Stomach smooth muscle (tissue), 2 donors: ENCODE measurements around the gene ENOX1.

Experiments
- H3K27ac ChIP-seq: one replicate; pipeline ENCODE4 v1.7.0; 2013; ENCODE audit warnings: mild to moderate bottlenecking, low read length, inconsistent platforms
- H3K27me3 ChIP-seq, 2 donors: one replicate each; pipeline ENCODE4 v1.7.0; 2013; ENCODE audit warnings: low read length in 2 of 2; ENCODE audit not compliant: insufficient read depth in 2 of 2, control insufficient read depth in 1 of 2
- H3K36me3 ChIP-seq, 2 donors: one replicate each; pipeline ENCODE4 v1.7.0; 2013; ENCODE audit warnings: low read length in 2 of 2; ENCODE audit not compliant: control insufficient read depth in 2 of 2, insufficient read depth in 2 of 2
- H3K4me1 ChIP-seq: one replicate; pipeline ENCODE4 v1.7.0; 2013; ENCODE audit warnings: low read length; ENCODE audit not compliant: control insufficient read depth, insufficient read depth
- H3K4me3 ChIP-seq, 2 donors: one replicate each; pipeline ENCODE4 v1.7.0; 2013; ENCODE audit warnings: low read length in 2 of 2
- H3K9ac ChIP-seq, 2 donors: one replicate each; pipeline ENCODE4 v1.7.0; 2013; ENCODE audit warnings: low read length in 2 of 2, mild to moderate bottlenecking in 1 of 2
- H3K9me3 ChIP-seq, 2 donors: one replicate each; pipeline ENCODE4 v1.7.0; 2013; ENCODE audit warnings: low read length in 2 of 2; ENCODE audit not compliant: control insufficient read depth in 2 of 2
- donor health status: healthy.
- donor health status: Pancreatic carcinoma.

The ENOX1 gene

GRCh38 chr13:43785650-43786471, 911 bp downstream of the ENOX1 start:
- H3K36me3 ChIP-seq: no peaks in the 10 kb centered on the region
- H3K4me3 ChIP-seq: peak overlapping the region; percentile 81 to 88
- H3K27me3 ChIP-seq: no peaks in the 10 kb centered on the region
- peak overlapping the region; percentile 61 to 62 for H3K9ac ChIP-seq
- peak overlapping the region; percentile 70 for H3K27ac ChIP-seq
- peaks cover 9% of the 10 kb centered on the region for H3K4me1 ChIP-seq
- H3K9me3 ChIP-seq: no peaks in the 10 kb centered on the region

- Histone ChIP-seq H3K4me1 (peaks cover 9% of the 10 kb centered on the region), H3K4me3 (peak overlapping the region; percentile 81 to 88), H3K27me3 (no peaks in the 10 kb centered on the region), H3K9ac (peak overlapping the region; percentile 2 to 61), H3K36me3 (no peaks in the 10 kb centered on the region), H3K9me3 (no peaks in the 10 kb centered on the region), H3K27ac (peak overlapping the region; percentile 70)
Observed at GRCh38 chr13:43785261-43785649, 1.5 kb downstream of the ENOX1 start.

DNA sequence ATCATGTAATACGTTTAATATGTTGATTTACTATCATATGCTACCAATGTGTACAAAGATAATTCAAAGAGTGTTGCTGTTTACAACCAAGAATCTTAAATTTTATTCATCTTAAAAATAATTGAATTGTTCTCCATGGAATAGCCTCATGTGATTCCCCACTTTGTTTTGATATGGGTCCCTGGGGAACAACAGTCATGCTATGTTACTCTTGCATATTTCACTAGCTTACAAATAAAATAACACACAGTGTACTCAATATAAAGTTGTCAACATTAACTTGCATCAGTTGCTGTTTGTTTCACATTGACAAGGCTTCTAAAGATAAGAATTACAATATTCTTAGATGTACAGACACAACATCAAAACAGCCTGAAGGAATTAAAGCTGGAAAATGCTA, 2.3 kb downstream of the ENOX1 start:
- Histone ChIP-seq H3K9ac (no peak overlapping the region), H3K9me3 (no peaks in the 10 kb centered on the region), H3K27me3 (no peaks in the 10 kb centered on the region), H3K27ac (no peak overlapping the region), H3K4me3 (peak overlapping the region in 1 of 2 donors; percentile 81), H3K36me3 (no peaks in the 10 kb centered on the region), H3K4me1 (peaks cover 9% of the 10 kb centered on the region)

DNA sequence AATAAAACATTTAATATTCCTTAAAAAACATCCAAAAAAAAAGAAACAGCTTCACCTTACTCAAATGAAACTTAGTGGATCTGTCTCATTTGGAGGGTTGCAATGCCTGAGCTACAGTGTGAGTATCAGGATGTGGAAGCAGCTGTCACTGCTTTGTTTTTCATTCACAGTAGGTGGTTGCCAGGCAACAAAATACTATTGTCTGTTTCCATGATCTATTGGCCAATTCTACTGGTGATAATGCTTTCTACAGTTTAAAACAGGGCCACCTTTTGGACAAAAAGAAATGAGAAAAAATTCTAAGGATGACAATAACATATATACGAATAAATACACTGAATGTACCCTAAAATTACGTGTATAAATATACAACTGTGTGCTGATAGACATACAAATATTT, 3.0 kb downstream of the ENOX1 start:
- H3K9ac ChIP-seq: no peak overlapping the region
- no peaks in the 10 kb centered on the region for H3K36me3 ChIP-seq
- H3K4me3 ChIP-seq: no peak overlapping the region
- peaks cover 9% of the 10 kb centered on the region for H3K4me1 ChIP-seq
- no peak overlapping the region for H3K27ac ChIP-seq
- H3K27me3 ChIP-seq: no peaks in the 10 kb centered on the region
- H3K9me3 ChIP-seq: no peaks in the 10 kb centered on the region

- Histone ChIP-seq H3K9me3 (no peaks in the 10 kb centered on the region), H3K27ac (no peak overlapping the region), H3K36me3 (no peaks in the 10 kb centered on the region), H3K4me1 (peaks cover 8% of the 10 kb centered on the region), H3K9ac (no peak overlapping the region), H3K4me3 (no peak overlapping the region), H3K27me3 (no peaks in the 10 kb centered on the region)
Observed at GRCh38 chr13:43782686-43783085, 4.1 kb downstream of the ENOX1 start.

DNA sequence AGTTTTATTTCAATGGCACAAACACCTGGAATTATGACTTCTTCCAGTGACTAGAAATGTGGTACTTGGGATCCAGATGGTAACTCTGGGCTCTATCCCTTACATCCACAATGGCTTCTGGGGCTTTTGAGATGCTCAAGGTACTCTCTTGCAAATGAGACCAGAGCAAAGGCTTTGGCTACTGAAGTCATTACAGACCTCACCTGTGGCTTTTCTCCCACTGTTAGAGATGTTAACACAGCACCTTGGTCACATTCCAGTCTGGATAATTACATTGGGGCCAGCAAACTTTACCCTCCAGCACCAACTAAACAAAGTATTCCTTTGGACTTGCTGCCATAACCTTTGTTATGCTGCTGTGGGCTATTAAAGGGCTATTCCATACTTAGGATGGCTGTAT, 6.1 kb downstream of the ENOX1 start:
- Histone ChIP-seq H3K27ac (no peak overlapping the region), H3K27me3 (no peaks in the 10 kb centered on the region), H3K36me3 (no peaks in the 10 kb centered on the region), H3K9me3 (no peaks in the 10 kb centered on the region), H3K4me3 (no peak overlapping the region), H3K9ac (no peak overlapping the region), H3K4me1 (peaks cover 4% of the 10 kb centered on the region)

GRCh38 chr13:43776501-43777079, 10.2 kb downstream of the ENOX1 start:
- Histone ChIP-seq H3K27me3 (no peaks in the 10 kb centered on the region), H3K9me3 (no peaks in the 10 kb centered on the region), H3K4me1 (peaks cover 6% of the 10 kb centered on the region), H3K36me3 (no peaks in the 10 kb centered on the region), H3K4me3 (no peak overlapping the region), H3K27ac (no peak overlapping the region), H3K9ac (no peak overlapping the region)

DNA sequence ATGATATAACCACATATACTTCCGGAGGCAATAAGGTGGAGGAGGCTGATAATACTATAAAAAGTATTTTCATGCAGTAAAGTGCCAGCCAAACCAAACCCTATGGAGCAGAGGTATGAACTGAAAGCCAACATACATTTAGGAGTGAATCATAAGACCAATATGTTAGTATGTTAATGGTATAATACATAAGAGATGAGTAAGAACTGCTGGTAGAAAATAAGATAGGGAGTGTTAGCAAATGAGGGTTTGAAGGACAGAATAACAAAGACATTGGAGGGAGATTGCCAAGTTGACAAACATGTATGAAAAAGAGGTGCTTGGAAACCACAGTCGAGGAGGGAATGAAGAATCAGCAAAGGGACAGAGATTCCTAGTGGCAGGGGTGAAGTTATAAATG, 10.8 kb downstream of the ENOX1 start:
- no peaks in the 10 kb centered on the region for H3K27me3 ChIP-seq

DNA sequence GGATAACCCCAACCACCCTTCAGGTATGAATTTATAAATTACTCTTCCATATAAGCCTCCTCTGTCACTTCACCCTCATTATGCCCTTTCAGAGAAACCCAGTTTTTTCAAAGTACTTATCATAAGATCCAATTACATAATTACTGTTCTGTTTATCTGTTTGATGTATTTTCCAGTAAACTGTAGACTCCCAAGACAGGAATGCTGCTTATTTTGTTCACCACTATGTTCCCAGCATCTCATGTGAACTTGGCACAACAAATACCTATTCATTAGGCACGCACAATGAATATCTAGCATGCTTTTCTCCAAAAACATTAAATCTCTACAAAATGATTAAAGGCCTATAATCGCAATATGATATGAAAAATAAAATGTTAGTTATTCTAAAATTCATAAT, 13.2 kb downstream of the ENOX1 start:
- no peaks in the 10 kb centered on the region for H3K36me3 ChIP-seq
- H3K4me3 ChIP-seq: no peak overlapping the region
- H3K9me3 ChIP-seq: no peaks in the 10 kb centered on the region
- H3K9ac ChIP-seq: no peak overlapping the region
- no peaks in the 10 kb centered on the region for H3K27me3 ChIP-seq
- no peak overlapping the region for H3K27ac ChIP-seq
- peaks cover 9% of the 10 kb centered on the region for H3K4me1 ChIP-seq

More for the DNA sequence above, 10.8 kb downstream of the ENOX1 start:
- H3K36me3 ChIP-seq: no peaks in the 10 kb centered on the region
- H3K9ac ChIP-seq: no peak overlapping the region
- peaks cover 8% of the 10 kb centered on the region for H3K4me1 ChIP-seq
- H3K4me3 ChIP-seq: no peak overlapping the region
- H3K9me3 ChIP-seq: no peaks in the 10 kb centered on the region
- H3K27ac ChIP-seq: no peak overlapping the region

DNA sequence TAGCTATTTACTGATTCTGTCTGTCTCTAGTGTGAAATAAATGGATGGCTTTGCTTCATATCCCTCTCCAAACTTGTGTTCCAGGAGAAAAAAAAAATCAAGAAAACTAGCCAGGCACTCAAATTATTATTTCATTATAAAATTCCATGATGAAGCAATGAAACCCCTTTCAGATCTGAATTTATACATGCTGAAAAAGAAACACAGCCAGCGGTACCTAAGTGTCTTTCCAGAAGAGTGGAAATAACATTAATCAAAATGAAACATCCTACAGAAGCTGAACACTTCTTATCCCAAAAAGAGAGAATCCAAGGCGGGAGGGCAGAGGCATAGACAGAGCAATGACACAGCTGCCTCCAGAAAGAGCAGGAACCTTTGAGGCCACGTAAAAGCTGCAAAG, 15.9 kb downstream of the ENOX1 start:
- peaks cover 14% of the 10 kb centered on the region for H3K4me1 ChIP-seq
- H3K9ac ChIP-seq: peak overlapping the region in 1 of 2 donors; percentile 29
- no peak overlapping the region for H3K27ac ChIP-seq
- no peaks in the 10 kb centered on the region for H3K27me3 ChIP-seq
- no peaks in the 10 kb centered on the region for H3K36me3 ChIP-seq
- H3K4me3 ChIP-seq: peak overlapping the region; percentile 36
- H3K9me3 ChIP-seq: no peaks in the 10 kb centered on the region

- peaks cover 20% of the 10 kb centered on the region for H3K4me1 ChIP-seq
- no peak overlapping the region for H3K4me3 ChIP-seq
- H3K27ac ChIP-seq: no peak overlapping the region
- no peaks in the 10 kb centered on the region for H3K27me3 ChIP-seq
- no peak overlapping the region for H3K9ac ChIP-seq
- no peaks in the 10 kb centered on the region for H3K36me3 ChIP-seq
- H3K9me3 ChIP-seq: no peaks in the 10 kb centered on the region
Observed at GRCh38 chr13:43769529-43769928, 17.2 kb downstream of the ENOX1 start.
